NCI-H2171 (cell line): ENCODE data around the gene SPDYE2.
"Not testable (repeated sequence)": the region's sequence is repeated elsewhere in the genome, so short reads cannot be mapped to it uniquely, and the experiment has no call there.

Experiments used
- DNase-seq: peaks from one replicate; lab custom pipeline; 2025; lab: John Stamatoyannopoulos, UW

Gene SPDYE2, protein sequence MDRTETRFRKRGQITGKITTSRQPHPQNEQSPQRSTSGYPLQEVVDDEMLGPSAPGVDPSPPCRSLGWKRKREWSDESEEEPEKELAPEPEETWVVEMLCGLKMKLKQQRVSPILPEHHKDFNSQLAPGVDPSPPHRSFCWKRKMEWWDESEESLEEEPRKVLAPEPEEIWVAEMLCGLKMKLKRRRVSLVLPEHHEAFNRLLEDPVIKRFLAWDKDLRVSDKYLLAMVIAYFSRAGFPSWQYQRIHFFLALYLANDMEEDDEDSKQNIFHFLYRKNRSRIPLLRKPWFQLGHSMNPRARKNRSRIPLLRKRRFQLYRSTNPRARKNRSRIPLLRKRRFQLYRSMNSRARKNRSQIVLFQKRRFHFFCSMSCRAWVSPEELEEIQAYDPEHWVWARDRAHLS

DNA sequence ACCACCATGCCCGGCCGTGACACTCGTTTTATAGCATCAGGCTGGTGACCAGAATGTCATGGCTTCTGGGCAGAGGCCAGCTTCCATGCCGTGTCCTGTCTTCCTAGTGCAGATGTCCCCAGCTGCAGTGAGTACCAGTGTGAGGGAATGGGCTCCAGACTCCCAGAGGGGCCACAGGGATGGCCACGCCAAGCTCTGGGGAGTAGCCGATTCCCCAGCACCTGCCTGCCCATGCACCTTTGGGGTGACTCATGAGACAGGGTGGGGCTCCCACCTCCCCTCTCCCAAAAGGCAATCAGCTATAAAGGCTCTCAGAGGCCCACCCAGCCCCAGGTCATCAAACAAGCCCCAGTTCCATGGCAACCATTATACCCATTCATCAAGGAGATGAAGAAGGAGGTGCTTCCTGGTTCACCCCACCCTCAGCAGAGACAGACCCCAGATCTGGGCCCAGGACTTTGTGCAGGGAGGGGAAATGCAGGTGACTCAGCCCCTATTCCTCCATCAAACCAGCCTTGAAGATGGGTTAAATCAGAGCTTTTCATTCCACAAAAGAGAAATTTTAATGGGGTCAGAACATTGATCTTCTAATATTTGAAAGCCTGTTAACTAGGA lies at the start of gene SPDYE2:
Gene SPDYE2, plus strand, starts transcription at position 419 of the 615 bp plus-strand sequence. CDS start 2,030 bp downstream, outside the sequence.
- DNase-seq, result not testable (repeated sequence)

DNA sequence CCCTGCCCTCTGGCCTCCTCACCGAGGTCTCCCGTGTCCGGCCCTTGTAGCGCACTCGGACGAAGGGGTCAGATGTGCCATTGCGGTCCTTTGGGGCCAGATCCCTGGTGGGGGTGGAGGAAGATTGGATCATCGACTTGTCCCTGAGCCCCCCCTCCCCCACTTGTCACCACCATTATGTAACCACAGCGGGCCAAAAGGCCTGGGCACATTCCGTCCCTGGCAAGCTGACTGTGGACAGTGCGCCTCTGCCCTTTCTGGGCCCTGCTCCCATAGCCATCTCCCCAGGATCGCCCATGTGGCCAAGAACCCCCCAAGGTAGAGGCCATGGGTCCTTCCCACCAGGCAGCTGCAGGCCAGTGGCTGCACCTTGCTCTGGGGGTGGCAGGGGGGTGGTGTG lies 47.9 kb upstream of the SPDYE2 start:
- not testable (repeated sequence) for DNase-seq

DNA sequence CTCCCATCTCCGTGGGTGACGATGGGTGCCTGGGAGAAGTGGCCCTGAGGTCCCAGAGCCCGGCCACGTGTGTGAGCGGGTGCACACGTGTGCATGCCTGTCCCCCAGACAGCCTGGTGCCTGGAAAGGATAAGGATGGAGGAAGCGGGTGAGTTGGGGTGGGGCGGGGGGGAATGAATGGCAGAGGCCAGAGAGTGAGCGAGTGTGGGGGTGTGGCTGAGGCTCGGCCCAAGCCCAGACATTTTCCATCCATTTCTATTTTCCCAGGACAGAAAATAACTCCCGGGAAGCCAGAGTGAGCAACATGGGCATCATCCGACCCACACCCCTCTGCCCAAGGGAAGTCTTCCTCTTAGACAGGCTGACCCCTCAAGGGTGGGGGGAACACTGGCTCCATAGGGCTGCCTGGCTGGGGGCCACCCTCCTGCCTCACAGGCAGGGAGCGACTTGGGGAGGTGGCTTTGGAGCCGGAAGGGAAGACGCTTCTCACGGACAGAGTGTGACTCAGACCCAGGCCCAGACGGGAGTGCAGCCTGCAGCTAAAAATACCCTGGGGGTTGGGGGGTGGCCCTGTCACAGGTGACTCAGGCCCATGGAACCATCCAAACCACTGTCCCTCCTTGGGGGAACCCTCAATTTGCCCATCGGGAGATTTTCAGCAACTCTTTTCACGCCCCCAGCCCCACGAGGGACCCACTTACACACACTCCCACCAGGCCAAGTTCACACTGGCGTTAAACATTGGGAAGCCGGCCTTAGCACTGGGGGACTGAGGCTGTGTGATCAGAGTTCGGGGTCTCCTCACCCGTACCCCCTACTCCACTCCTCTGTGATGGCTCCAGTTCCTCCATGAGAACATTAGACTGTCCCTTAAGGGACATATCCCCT lies 45.5 kb upstream of the SPDYE2 start:
- DNase-seq, result not testable (repeated sequence)

DNA sequence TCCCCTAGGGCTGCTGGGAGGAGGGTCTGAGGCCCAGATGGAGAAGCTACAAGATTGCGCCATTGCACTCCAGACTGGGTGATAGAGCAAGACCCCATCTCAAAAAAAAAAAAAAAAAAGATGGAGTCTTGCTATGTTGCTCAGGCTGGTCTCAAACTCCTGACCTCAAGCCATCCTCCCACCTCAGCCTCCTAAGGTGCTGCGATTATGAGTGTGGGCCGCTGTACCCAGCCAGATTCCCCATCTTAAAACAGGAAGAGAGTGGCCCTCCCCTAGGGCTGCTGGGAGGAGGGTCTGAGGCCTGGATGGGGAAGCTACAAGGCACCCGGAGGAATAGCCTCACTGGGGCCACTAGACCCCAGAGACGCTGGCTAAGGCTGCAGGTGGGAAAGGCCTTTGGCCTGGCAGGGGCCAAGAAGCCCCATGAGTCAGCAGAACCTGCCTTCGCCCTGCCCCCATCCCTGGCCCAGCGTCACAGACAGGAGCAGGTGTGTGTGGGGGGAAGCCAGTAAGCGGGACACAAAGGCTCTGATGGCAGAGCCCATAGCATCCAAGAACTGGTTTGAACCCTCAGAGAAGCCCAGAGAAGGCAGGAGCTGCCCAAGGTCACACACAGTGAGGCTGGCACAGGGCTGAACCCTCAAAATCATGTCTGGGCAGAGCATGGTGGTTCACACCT lies 43.5 kb upstream of the SPDYE2 start:
- not testable (repeated sequence) for DNase-seq

DNA sequence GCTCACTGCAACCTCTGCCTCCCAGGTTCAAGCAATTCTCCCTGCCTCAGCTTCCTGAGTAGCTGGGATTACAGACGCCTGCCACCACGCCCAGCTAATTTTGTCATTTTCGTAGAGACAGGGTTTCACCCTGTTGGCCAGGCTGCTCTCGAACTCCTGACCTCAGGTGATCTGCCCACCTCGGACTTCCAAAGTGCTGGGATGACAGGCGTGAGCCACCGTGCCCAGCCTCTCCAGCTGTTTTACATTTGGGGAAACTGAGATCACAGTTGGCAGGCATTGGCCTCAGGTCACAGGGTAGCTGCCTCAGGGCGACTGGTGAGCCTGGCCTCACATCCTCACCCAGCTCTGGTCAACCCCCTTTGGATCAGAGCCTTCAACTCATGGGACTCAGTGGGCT lies 40.5 kb upstream of the SPDYE2 start:
- not testable (repeated sequence) for DNase-seq

DNA sequence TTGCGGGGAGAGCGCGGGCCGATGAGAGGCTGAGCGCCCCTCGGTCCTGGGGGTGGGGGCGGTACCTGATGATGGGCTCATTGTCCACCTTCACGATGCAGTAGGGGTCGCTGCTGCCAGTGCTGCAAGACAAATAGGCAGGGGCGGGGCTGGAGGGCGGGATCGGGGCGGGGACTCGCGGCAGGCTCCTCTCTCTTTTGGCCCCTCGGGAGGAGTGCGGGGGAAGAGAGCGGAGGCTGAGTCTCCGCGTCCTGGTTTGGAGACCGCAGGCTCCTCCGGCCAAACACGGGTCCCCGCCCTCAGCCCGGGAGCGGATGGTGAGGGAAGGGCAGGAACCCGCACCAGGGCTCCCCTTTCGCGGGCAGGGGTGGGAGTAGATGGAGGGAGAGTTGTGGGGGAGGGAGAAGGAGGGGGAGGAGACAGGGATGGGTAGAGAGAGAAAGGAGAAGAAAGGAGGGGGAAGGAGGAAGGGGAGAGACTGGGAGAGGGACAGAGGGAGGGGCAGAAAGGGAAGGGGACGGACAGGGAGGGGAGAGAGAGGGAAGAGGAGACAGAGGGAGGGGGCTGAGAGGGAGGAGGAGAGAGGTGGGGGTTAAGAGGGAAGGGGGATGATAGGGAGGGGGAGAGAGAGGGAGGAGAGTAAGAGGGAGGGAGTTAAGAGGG lies 39.0 kb upstream of the SPDYE2 start:
- not testable (repeated sequence) for DNase-seq

DNA sequence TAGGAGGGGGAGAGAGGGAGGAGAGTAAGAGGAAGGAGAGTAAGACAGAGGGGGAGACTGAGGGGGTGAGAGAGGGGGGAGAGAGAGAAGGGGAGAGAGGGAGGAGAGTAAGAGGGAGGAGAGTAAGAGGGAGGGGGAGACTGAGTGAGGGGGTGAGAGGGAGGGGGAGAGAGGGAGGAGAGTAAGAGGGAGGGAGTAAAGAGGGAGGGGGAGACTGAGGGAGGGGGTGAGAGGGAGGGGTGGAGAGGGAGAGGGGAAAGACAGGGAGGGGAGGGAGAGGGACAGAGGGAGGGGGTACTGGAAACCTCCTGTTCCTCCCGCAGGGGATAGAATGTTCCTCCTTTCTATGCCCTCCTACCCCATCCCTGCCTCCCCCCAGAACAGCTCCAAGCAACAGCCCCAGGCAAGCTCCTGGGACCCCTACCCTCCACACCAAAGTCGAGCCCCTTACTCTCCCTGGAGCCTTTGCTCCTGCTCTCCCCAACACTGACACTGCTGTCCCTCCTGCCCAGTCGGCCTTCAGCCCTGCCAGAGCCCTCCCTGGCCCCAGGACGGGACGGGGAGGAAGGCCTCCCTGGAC lies 38.3 kb upstream of the SPDYE2 start:
- not testable (repeated sequence) for DNase-seq

DNA sequence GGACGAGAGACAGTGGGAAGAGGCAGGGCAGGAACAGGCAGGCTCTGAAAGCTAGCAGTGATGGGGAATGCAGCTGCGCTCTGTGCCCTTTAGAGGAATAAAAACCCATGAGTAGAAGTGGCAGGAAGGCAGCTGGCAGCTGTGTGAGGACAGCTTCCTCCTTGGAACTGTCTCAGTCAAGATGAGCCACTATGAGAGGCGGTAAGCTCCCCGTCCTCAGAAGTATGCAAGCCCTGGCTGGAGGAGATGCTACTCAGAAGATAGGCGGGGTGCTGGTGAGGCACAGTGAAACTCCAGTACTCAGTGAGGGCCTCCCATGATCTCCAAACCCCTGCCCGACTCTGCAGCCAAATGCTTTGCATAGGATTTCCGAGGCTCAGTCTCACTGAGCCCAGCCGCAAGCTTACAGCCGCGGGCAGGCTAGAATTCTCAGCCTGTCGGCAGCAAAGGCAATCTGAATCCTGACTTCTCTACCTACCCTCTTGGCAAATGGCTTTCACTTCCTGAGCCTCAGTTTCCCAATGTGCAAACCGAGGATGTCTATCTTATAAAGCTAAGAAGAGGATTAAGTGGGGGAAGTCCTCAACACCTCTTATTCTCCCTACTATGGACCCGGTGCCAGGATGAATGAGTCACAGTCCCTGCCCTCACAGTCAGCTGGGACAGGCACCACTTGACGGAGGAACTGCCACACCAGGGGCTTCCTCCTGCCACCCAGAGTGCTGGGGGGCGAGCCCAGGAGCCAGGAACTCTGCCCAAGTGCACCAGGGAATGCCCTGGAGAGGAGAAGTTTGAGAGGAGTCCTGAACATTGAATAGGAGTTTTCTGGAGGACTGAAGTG lies 35.9 kb upstream of the SPDYE2 start:
- DNase-seq, result not testable (repeated sequence)

DNA sequence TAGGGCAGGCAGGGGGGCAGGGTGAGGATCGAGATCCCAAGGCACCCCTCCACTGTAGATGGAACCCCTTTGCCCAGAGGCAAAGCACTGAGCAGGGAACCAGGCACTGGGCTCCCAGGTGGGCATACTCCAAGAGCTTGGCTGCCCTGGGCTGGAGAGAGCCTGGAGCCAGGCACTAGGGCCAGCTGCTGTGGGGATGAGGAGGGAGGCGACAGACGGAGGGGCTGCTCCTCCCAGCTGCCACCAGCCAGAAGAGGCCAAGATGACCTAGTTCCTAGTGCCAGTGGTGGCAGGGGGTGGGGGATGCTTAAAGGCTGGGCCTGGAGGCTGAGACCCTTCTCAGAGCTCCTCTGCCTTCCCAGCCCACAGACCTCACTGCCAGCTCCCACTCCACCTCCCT lies 35.1 kb upstream of the SPDYE2 start:
- not testable (repeated sequence) for DNase-seq

DNA sequence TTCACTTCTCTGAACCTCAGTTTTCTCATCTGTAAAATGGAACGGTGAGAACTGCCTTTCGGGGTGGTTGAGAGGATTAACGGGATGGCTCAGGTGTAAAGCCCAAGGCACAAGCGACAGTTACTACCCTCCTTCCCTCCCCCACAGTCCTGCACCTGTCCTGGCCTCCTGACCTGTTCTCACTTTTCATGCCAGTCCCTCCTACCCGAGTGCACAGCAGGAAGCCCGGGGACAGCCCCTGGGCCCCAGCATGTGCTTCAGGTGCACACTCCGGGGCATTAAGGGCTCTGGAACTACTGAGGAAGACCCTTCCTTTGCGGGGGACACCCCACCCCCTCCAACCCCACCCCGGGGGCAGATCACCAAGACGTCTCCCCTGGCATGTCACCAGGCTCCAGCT lies 34.1 kb upstream of the SPDYE2 start:
- DNase-seq, result not testable (repeated sequence)

DNA sequence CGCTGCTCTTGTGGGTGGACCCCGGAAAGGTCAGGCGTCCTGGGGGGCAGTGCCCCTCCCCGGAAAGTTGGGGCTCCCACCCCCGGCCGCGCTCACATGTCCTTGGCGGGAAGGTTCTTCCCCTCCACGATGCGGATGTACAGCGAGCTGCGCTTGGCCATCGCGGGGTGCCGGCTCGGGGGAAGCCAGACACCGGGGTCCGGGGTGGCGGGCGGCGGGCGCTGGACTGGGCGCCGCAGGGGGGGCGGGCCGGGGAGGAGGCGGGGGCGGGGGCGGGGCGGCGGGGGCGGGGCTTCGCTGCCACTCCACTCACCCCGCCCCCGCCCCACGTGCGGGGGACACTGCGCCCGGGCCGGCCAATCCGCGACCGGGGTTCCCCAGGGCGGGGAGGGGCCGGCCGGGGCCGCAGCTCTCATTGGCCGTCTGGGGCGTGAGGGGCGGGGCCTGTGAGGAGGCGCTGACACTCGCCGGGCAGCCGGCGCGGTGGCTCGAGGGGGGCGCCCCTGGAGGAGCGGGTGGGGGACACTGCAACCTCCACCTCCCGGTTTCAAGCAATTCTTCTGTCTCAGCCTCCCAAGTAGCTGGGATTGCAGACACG lies 33.4 kb upstream of the SPDYE2 start, which contains the start of gene RASA4B:
Gene RASA4B, minus strand, starts transcription at position 228 of the 598 bp plus-strand sequence. Its CDS starts 67 bp downstream, at position 161.
- DNase-seq, result not testable (repeated sequence)

DNA sequence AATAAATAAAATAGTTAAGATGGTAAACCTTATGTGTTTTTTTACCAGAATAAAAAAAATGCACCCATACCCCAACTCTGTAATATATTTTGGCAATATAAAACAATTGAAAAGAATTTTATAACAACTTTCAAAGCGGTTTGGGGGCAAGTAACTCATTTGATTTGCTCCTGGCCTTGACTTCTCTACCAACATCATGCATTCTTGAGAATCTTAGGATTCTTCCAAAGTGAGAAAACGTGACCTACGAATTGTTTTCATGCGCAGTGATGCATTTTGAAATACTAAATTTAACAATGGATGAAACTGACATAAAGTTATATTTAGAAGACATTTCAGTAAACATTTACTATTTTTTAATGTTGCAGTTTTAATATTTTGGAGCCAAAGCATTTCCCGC lies 30.2 kb upstream of the SPDYE2 start:
- not testable (repeated sequence) for DNase-seq

DNA sequence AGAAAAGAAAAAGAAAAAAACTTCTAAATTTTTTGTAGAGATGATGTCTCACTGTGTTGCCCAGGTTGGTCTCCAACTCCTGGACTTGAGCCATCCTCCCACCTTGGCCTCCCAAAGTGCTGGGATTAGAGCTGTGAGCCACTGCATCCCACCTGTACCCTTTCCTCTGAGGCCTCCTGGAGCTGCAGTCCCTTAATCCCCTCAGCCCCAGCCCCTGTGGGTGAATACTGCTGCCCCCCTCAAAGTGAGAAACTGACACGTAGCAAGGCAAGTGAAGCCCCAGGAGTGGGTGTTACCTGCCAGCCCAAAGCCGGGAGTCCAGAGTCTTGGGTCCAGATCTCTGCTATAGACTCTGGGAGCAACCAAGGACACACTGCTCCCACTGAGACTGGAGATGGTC lies 26.2 kb upstream of the SPDYE2 start:
- not testable (repeated sequence) for DNase-seq

DNA sequence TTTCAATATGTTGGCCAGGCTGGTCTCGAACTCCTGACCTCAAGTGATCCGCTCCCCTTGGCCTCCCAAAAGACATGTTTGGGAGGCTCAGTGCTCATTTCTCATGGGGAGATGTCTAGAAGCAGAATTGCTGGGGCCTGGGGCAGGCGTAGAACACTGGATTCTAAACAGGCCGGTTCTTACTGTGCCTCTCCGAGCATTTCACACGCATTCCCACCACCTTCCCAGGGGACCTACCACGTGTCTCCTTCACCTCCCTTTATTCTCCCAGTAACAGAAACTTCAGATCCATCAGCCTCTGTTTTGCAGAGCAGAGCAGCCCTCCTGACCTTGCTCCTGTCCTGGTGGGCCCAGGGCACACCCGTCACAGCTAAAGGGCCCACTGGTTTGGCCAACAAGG lies 23.8 kb upstream of the SPDYE2 start:
- not testable (repeated sequence) for DNase-seq

DNA sequence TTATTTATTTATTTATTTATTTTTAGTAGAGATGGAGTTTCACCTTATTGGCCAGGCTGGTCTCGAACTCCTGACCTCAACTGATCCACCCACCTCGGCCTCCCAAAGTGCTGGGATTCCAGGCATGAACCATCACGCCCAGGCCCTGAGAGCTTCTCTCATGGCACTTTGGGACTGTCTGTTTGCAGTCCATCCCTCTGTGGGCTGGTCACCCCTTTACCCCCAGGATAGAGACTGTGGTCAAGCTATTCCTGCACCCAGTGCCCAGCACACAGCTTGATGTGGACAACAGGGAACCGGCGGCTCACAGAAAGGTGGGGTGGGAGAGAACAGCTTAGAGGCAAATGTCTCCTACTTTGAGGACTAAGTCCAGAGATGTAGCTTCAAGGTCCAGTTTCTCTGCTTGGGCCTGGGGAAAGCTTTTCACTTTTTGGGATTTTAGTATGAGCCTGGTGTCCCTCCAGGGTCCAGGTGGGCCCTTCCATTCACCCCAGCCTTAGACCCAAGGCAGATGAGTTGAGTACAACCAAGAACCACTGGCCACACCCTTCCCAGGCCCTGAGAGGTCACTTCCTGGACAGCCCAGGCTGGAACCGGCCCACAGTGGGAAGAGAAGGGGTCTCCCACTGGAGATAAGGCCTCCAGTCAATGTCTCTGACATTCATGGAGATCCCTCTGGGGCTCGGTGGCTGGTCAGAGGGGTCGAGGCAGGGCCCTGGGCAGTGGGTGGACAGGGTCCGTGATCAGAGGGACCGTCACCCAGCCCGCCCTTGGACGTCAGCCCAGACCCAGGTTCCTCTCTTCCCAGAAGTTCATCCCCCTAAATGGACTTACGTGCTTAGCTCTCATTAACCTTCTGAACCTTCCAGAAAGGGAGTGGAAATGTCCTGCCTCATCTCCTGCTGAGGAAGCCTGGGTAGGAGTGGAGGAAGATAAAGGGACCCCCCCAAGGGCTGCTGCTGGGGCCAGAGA lies 22.9 kb upstream of the SPDYE2 start:
- not testable (repeated sequence) for DNase-seq

DNA sequence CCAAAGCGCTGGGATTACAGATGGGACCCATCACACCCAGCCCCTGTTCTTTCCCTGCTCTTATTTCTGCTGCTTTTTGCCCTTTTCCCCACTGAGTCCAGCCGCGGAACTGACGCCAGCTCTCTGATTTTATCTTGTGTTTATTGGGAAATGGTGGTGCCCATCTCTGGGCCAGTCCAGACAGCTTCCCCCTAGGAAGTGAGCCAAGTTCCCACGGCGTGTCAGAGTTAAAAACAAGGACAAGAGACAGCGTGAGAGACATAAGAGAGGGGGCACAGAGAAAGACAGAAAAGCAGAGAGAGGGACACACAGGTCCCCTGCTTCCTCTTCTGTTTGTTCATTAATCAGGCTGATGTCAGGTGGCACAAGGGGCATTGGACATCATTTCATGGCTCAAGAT lies 19.4 kb upstream of the SPDYE2 start:
- not testable (repeated sequence) for DNase-seq

DNA sequence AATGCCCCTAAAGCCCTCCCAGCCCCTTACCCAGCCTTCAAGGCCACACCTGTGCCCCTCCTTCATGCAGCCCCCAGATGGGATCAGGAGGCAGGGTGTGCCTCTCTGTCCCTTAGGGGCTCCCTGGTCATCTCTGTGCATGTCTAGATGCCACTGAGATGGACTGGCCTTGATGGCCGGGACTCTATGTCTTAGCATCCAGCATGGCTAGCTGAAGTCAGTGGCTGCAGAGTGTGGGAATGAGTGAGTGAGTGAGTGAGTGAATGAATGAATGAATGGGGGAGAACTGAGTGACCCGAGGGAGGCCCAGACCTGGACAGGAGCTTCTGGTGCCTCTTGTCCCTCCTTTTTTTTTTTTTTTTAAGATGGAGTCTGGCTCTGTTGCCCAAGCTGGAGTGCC lies 18.9 kb upstream of the SPDYE2 start:
- not testable (repeated sequence) for DNase-seq

DNA sequence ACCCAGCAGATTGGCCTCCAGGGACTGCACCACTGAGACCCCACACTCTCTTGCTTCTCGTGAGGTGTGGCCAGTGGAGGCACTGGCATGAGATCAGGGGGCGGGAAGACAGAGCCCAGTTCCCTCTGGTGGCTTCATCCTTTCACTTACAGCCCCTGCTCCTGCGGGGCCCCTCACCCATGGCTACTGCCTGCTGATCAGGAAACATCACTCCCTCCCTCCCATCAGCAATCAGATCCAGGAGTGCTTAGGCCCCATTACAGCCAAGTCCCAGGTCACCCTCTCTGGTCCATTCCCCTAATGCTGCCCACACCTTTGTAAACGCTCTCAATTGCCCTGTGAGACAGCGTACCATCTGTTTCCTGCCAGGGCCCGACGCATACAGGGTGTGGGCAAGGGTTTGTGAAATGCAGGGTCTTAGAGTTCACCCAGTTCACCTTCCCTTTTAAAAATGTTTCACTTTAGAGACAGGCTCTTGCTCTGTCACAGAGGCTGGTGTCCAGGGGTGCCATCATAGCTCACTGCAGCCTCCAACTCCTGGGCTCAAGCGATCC lies 15.9 kb upstream of the SPDYE2 start:
- not testable (repeated sequence) for DNase-seq
